ENCODE data around the gene GRK4.
"Not testable (repeated sequence)": the region's sequence is repeated elsewhere in the genome, so short reads cannot be mapped to it uniquely, and the experiment has no call there.

The GRK4 gene

DNA sequence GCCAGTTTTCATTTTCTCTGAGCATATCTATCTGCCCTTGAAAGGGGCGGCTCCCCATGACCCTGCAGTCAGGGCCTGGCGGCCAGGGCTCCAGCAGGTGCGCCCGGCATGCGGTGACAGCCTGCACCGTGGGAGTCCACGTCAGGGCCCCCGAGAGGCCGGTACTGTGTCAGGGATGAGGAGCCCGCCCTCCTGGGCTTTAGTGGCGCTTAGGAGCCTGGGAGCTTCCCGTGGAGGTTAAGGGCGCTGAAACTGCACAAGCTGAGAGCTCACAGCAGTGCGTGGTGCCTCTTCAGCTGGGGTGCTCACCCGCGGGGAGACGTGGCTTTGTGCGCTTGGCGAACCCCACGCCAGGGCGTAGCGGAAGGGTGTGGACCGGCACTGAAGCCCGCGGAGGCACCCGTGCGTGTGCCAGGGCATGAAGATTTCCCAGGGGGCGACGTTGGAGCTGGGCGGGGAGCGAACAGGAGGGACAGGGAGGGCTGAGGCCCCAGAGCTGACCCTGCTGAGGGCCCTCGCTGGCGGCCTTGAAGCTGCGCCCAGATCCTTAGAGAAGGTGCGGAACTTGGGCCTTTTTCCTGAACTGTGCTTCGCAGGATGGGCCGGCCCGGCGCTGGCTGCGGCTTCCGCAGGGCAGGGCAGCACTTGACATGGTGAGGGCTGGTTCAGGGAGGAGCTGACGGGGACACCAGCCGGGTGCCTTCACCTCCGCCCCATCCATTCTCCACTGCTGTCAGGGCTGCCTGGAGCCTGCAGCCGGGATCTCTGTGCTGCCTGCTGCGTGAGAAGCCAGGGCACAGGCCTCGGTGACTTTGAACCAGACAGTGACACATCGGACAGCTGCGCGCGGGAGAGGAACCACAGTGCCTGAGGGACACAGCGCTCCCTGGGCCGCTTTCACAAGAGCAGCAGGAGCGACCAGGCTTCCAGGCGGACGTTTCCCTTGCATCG is 78.1 kb downstream of the GRK4 start:
- peak in 1 of 2 experiments; percentile 15 for DNase-seq

DNA sequence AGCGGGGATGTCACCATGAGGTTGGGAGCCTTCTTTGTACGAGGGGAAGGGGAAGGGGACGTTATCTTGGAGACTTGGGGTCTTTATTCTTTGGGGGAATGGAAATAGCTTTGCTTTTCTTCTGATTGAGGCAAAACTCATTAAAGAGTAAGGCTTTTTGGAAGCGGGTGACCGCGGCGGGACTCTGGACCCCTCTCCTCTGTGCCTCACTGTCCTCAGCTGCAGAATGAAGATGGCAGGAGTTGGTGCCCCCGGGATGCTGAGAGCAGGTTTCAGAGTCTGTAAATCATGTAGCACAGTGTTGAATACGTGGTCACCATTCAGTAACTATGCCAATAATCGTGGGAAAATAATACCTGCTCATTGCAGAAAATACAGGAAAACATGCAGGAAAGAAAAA is 78.9 kb downstream of the GRK4 start:
- no peak for DNase-seq

DNA sequence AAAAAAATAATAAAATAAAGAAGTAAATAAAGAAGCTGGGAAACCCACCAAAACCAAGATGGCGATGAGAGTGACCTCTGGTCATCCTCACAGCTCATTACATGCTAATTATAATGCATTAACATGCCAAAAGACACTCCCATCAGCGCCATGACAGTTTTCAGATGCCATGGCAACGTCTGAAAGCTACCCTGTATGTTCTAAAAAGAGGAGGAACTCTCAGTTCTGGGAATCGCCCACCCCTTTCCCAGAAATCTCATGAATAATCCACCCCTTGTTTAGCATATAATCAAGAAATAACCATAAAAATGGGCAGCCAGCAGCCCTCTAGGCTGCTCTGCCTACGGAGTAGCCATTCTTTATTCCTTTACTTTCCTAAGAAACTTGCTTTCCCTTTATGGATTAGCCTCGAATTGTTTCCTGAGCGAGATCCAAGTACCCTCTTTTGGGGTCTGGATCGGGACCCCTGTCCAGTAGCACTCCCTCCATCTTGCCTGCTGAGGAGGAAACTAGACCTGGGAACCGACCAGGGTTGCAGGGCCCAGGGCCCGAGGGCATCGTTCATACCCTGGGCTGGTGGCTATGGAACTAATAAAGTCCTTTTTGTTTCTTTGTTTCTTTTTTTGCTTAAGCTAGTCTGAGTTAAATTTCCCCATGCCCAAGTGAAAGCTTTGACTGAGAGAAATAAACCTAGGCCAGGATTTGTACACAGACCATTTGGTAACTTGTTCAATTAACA is 80.1 kb downstream of the GRK4 start:
- DNase-seq, result no peak

DNA sequence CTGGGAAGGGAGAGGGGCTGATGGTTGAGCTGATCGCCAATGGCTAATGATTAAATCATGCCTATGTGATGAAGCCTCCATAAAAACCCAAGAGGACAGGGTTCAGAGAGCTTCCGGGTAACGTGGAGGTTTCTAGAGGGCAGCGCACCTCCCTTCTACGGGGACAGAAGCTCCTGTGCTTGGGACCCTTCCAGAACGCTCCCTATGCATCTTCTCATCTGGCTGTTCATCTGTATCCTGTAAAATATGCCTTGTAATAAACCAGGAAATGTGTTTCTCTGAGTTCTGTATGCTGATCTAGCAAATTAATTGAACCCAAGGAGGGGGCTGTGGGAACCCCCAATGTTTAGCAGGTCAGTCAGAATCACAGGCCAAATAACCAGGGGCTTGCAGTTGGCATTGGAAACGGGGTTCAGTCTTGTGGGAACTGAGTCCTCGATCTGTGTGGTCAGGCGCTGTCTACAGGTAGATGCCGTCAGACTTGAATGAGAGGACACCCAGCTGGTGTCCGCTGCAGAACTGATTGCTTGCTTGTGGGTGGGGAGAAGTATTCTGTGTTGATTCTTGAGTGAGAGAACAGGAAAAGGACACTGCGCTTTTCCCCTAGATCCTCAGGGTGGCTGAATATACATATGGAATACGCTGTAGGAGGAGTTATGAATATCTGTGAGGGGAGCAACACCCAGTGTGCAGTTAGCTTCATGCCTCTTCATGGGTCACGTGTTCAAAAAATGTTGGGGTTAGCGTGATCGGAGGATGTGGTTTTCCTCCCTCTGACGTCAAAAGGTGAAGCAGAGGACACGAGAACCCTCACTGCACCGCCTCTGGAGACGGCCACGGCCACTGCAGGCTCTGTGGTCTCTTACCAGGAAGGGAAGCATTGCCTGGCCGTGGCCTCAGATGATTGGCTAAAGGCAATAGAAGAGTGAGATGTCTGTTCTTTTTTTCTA is 81.8 kb downstream of the GRK4 start:
- DNase-seq, result no peak

DNA sequence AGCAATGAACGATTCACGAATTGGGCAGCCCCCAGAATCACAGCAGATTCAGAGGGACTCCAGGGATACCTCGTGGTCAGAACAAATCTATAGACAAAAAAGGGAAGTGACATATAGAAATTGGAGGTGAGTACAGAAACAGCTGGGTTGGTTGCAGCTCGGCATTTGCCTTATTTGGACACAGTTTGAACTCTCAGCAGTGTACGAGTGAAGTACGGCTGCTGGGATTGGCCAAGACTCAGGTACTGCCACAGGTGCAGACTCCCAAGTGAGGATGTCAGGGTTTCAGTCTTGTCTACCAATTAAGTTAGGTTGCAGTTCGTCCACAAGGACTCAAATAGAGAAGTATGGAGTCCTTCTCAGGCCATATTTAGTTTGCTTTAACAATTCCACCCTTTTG is 82.8 kb downstream of the GRK4 start:
- DNase-seq, result no peak

DNA sequence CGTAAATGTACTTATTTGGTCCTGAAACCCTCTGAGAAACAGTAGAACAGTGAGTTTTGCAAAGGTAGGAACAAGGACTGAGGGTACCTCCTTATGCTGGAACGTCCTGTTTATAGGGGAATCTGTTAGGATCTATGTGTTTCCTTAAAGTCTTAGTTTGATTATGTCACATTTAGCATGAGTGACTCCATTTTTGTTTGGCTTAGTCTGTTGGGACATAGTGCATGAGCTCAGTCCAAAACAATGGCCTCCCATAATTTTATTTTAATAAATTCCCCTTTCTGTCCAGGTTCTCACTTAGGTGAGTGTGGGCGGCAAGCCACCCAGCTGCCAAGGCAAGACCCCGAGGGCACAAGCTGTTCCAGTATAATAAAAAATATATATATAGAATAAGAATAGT is 83.3 kb downstream of the GRK4 start:
- DNase-seq, result no peak

DNA sequence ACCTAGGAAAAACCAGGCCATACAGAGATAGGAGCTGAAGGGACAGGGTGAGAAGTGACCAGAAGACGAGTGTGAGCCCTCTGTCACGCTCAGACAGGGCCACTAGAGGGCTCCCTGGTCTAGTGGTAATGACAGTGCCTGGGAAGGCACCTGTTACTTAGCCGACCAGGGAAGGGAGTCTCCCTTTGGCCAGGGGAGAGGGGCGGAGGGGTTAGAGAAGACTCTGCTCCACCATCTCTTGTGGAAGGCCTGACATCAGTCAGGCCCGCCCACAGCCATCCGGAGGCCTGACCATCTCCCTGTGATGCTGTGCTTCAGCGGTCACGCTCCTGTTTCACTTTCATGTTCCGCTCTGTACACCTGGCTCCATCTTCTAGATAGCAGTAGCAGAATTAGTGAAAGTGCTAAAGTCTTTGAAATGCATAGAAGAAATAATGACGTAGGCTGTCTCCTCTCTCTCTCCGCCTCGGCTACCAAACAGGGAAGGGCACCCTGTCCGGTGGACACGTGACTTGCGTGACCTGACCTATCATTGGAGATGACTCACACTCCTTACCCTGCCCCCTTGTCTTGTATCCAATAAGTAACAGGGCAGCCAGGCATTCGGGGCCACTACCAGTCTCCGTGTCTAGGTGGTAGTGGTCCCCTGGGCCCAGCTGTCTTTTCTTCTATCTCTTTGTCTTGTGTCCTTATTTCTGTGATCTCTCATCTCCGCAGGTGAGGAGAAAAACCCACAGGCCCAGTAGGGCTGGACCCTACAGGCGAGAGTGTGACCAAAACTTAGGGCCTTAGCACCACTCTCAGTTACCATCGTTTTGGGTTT is 84.3 kb downstream of the GRK4 start:
- peak; percentile 75 to 84 for DNase-seq

DNA sequence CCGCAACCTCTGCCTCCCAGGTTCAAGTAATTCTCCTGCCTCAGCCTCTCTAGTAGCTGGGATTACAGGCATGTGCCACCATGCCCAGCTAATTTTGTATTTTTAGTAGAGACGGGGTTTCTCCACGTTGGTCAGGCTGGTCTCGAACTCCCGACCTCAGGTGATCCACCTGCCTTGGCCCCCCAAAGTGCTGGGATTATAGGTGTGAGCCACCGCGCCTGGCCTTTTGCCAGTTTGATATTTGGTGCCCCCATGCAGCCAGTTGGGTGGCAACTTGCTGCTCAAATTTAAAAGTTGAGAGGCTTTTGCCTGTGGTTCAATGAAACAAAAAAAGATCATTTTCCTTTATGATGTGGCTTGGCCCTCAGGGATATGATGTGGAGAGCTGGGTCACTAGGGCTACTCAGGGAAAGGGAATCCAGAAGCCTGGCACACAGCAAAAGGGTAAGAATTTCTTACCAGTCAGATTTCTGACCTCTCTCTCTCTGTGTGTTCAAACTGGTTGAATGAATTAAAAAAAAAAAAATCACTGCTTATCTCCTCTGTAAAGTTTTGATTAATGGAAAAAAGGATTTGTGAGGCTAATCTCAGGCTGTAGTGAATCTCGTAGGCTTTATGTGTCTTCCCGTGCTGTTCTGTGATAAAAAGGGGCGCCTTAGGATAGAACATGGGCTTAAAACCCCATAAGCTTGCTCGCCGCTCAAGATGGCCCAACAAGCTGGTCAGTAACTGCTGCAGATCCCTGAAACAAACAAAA is 87.9 kb downstream of the GRK4 start:
- not testable (repeated sequence) for DNase-seq

DNA sequence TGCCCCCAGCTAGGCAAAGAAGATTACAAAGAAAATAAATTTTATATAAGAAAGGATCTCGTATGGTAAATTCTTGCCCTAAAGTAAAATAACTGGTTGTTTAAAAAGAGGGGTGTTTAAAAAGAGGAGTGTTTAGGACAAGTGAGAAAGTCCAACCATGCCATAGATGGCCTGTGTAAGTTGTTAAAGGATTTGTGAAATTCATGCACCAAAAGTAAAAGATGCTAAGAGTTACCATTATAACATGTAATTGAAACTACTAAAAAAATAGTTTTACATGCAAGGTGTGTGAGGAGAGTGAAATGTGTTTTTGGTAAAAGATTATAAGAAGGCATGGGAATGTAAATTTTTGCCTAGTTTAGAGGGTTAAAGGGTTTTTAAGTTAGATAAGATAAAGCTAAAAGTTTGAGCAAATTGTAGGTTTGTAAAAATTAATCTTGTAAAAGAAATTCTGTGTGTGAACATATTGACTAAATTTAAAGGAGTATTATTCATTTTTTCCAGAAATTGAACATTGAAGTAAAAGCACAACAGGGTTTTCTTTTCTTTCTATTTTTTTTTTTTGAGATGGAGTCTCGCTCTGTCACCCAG is 90.9 kb downstream of the GRK4 start:
- no peak for DNase-seq

DNA sequence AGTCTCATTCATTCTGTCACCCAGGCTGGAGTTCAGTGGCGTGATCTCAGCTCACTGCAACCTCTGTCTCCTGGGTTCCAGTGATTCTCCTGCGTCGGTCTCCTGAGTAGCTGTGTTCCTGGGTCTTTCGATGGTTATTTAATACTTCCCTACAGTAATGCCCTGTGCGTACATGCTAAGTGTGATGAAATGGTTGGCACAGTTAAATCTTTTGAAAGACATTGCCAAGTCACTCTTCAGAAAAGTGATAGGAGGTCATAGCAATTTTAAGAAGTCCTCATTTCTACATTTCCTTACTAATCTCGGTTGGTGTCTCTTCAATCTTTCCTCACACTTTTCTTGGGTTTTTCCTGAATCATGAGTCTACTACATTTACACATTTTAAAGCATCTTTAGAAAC is 96.6 kb downstream of the GRK4 start:
- no peak for DNase-seq

DNA sequence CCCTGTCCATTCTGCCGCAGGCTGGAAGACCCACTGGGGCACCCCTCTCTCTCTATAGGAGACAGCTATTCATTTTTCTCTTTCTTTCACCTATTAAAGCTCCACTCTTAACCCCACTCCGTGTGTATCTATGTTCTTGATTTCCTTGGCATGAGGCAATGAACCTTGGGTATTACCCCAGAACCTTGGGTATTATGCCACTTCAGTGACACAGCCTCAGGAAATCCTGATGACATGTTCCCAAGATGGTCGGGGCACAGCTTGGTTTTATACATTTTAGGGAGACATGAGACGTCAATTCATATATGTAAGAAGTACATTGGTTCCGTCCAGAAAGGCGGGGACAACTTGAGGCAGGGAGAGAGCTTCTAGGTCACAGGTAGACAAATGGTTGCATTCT is 97.6 kb downstream of the GRK4 start:
- DNase-seq, result no peak

DNA sequence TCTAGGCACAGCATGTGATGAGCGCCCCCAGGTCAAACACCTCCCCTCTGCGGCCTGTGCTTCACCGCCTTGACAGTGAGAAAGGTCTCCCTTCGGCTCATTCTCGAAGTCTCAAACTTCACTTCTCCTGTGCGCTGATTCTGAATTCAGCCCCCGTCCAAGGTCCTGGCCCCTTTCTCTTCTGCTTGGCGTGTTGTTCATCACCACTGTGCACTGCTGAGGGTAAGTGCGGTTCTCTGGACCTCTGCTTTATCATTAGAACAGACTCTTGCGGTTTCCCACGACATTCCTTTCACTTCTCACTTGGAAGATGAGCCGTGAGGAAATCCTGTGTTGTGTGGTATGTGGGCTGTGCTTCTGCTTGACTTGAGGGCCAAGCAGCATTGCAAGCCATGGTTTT is 99.1 kb downstream of the GRK4 start:
- DNase-seq, result no peak

DNA sequence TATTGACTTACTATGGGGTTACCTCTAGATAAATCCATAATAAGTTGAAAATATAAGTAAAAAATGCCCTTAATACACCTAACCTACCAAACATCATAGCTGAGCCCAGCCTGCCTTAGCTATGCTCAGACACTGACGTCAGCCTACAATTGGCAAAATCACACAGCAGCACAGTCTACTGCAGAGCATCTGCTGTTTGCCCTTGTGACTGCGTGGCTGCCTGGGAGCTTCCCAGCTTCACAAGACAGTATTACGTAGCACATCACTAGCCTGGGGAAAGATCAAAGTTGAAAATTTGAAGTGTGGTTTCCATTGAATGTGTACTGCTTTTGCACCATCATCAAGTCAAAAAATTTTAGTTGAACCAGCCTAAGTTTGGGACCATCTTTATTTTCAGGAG is 102.2 kb downstream of the GRK4 start:
- DNase-seq, result no peak

DNA sequence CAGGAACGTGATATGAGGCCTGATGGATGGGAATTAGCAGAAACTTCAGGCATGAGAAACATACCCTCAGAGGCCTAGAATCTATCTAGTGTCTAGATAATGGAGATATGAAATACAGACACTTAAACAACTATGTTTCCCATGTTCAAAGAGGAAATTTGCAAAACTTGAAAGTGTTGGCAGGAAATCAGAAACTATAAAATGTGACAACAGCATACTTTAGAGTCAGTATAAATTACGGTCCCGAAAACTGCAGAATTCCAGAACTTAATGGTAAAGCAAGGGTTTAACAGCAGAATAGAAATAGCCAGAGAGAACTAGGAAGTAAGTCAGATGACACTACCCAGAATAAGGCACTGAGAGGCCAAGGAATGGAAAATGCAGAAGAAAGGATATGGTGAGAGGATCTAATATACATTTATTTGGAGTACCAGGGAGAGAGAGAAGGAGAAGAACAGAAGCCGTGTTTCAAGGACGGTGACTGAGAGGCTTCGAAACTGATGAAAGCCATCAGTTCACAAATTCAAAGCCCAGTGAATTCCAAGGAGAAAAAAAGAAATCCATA is 103.5 kb downstream of the GRK4 start:
- DNase-seq, result no peak

DNA sequence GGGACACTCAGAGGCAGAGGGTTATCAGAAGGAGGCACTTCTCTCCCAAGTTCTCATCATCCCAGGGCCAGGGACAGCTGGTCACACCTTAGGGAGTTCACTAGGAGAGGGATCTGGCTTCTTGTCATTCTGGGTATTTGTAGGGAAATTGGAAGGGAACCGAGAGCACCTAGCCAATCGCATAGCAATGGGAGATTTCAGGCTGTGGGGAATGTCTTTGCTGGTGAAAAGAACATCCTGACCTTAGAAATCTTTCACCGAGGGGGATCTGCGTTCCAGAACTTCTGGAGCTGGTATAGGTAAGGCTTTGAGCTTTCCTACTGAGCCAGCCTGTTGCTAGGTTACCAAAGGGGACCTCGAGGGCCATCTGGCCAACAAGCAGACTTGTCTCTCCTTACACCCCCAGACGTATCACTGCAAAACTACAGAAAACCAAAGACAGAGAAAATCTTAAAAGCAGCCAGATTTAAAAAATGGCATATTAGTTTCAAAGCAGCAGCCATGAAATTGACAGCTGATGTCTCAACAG is 104.2 kb downstream of the GRK4 start:
- DNase-seq, result no peak

DNA sequence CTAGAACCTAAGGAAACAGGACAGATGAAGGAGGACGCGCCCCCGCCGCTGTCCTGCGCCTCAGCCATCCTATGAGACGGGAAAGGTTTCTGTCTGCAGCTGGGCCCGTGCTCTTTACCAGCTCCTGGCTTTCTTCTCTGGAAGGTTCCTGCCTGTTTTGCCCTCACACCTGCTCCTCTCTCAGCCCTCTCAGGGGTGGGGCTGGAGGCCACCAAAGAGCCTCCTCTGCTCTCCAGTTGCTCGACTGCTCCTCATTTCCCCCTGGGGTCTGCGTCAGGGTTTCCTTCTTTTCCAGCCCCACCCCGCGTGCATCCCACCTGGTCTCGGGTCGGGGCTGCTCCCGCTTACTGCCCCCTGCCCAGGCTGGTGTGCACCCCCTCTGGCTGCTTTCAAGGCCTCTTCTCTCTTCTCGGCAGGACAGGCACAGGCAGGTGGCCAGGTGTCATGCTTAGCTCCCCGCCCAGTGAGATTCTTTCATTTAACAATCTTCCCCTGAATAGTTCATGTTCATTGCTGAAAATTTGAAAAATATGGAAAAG is 106.4 kb downstream of the GRK4 start:
- DNase-seq, result no peak

DNA sequence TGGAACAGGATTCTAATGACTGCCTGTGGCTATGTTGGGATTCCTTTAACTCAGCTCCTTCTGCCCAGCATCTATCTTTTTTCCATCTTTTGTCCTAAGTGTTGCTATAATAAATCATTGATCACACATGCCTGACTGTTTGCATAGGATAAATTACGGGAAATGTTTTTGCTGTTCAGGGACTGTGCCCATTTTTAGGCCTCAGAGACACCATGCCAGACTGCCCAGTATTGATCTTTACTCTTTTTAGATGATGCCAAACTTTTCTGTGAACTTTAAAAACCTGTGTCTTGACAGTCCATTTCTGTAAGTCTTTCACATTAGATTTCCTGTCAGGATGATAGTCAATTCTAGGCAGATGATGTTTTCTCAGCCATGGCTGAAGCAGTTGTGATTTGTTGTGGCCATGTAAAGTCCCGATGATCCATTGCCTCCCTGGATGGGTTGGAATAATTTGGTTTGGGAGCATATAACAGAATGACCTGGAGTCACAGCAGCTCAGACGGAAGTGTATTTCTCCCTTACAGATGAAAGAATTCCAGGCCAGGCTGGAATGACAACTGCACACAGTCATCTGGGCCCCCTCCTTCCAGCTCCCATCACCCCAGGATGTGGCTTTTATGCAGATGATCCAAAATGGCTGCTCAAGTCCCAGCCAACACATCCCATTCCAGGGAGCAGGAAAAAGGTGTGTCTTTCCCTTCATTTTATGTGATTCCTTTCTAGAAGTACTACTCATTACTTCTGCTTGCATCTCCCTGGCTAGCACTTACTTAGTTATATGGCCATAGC is 107.5 kb downstream of the GRK4 start:
- no peak for DNase-seq

DNA sequence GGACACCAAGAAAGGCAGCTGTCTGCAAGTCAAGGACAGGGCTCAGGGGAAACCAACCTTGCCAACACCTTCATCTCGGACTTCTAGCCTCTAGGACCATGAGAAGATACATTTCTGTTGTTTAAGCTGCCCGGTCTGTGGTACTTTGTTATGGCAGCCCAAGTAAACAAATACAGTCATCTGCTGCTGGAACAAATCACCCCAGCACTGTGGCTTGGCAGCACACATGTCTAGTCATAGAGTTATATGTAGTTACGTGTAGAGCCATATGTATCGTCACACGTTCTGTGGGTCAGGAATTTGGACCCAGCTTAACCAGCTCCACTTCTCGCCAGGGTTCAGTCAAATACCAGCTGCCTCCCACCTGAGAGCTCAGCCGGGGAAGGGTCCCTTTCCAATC is 108.4 kb downstream of the GRK4 start:
- no peak for DNase-seq
